Colonic mucosa (tissue), 4 donors: Measurements from ENCODE around the gene ZNF324B. TPM values are rescaled to one million over a fixed set of nuclear protein-coding genes. Genes with fewer than 3 reads are reported as not detected.
"Not testable (repeated sequence)": the region's sequence is repeated elsewhere in the genome, so short reads cannot be mapped to it uniquely, and the experiment has no call there.

Experiments
- DNase-seq: peaks from one replicate; pipeline ENCODE4 v3.0.0-alpha.2; 2020
- H3K27ac ChIP-seq: fragments of 200-600 bp; one replicate; pipeline ENCODE4 v1.8.0; 2021
- H3K27me3 ChIP-seq: fragments of 200-600 bp; one replicate; pipeline ENCODE4 v1.8.0; 2021
- H3K36me3 ChIP-seq: fragments of 200-600 bp; one replicate; pipeline ENCODE4 v1.8.0; 2021
- H3K4me1 ChIP-seq: fragments of 200-600 bp; one replicate; pipeline ENCODE4 v1.8.0; 2021; ENCODE audit warnings: mild to moderate bottlenecking
- H3K4me3 ChIP-seq: fragments of 200-600 bp; one replicate; pipeline ENCODE4 v1.8.0; 2021
- H3K9ac ChIP-seq, 2 donors: one replicate each; pipeline ENCODE4 v1.7.0; 2013; ENCODE audit warnings: control low read depth in 2 of 2, low read depth in 2 of 2, low read length in 2 of 2
- H3K9me3 ChIP-seq: fragments of 200-600 bp; one replicate; pipeline ENCODE4 v1.8.0; 2021
- intact Hi-C: fragments of 100-400 bp; cut with DNase I; formaldehyde crosslinking; loops from one replicate; pipeline ENCODE4 v1.14.1; 2022
- total RNA-seq, 2 donors: library from RNA; stranded (reverse); fragmentation: NEBNext Ultra II Directional in 1 of 2; extraction: Animal tissue kit (Norgen Biotek cat#: 25700) in 1 of 2; gene quantifications; one replicate each; pipeline ENCODE4 v1.2.1, GENCODE V29; 2021
- TF ChIP-seq, protein P1 (sequence below): fragments of 200-600 bp; IDR thresholded peaks from one replicate; pipeline ENCODE4 v1.8.0; 2022; ENCODE audit warnings: antibody characterized with exemption, mild to moderate bottlenecking
- donor health status: healthy.
- donor health status: DM: no; HTN: no; CAD: no.
- donor health status: DM: no; HTN: no; CAD: no.

ZNF324B gene
- total RNA-seq, 2 donors from 2014 or later, result 4.4 to 7.5 TPM

DNA sequence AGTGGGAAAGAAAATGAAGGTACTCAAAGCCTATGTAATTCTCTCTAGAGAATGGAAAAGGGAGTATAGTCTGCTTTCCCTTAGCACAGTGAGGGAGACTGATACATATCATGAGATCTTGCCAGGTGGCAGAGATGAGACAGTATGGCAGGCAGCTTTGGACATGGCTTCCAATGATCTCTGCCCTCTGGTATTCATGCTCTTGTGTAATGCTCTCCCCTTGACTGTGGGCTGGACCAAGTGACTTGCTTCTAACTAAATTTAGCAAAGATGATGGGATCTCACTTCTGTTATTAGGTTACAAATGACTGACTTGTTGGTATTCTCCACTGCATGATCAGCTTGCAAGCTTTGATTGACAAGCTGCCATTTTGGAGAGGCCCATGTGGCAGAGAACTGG lies 21.7 kb upstream of the ZNF324B start:
- no peak overlapping the region for H3K27ac ChIP-seq
- H3K9me3 ChIP-seq, result peaks cover 20% of the 10 kb centered on the region
- peaks cover 8% of the 10 kb centered on the region for H3K36me3 ChIP-seq
- H3K9ac ChIP-seq, result no peak overlapping the region
- DNase-seq, result no peak
- TF ChIP-seq, protein P1, sequence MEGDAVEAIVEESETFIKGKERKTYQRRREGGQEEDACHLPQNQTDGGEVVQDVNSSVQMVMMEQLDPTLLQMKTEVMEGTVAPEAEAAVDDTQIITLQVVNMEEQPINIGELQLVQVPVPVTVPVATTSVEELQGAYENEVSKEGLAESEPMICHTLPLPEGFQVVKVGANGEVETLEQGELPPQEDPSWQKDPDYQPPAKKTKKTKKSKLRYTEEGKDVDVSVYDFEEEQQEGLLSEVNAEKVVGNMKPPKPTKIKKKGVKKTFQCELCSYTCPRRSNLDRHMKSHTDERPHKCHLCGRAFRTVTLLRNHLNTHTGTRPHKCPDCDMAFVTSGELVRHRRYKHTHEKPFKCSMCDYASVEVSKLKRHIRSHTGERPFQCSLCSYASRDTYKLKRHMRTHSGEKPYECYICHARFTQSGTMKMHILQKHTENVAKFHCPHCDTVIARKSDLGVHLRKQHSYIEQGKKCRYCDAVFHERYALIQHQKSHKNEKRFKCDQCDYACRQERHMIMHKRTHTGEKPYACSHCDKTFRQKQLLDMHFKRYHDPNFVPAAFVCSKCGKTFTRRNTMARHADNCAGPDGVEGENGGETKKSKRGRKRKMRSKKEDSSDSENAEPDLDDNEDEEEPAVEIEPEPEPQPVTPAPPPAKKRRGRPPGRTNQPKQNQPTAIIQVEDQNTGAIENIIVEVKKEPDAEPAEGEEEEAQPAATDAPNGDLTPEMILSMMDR, result no peak
- intact Hi-C loops, result no loop called here
- H3K4me3 ChIP-seq, result no peak overlapping the region
- no peaks in the 10 kb centered on the region for H3K4me1 ChIP-seq
- H3K27me3 ChIP-seq, result no peaks in the 10 kb centered on the region

DNA sequence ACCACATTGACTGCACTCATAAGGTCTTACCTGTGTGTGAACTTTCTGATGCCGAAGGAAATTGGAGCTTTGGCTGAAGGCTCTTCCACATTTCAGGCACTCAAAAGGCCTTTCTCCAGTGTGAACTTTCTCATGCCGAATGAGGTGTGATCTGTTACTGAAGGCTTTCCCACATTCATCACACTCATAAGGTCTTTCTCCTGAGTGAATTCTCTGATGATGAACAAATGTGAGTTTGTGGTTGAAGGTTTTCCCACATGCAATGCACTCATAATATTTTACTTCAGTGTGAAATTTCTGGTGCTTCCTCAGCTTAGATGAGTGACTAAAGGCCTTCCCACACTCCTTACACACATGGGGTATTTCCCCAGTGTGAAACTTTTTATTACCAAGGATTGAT lies 17.2 kb upstream of the ZNF324B start:
- Histone ChIP-seq H3K4me3 (no peak overlapping the region), H3K4me1 (no peaks in the 10 kb centered on the region), H3K27me3 (no peaks in the 10 kb centered on the region), H3K36me3 (peaks cover 12% of the 10 kb centered on the region), H3K9me3 (peaks cover 22% of the 10 kb centered on the region), H3K27ac (no peak overlapping the region), H3K9ac (no peak overlapping the region)
- TF ChIP-seq, protein P1, result no peak
- intact Hi-C loops, result no loop called here
- DNase-seq, result no peak

DNA sequence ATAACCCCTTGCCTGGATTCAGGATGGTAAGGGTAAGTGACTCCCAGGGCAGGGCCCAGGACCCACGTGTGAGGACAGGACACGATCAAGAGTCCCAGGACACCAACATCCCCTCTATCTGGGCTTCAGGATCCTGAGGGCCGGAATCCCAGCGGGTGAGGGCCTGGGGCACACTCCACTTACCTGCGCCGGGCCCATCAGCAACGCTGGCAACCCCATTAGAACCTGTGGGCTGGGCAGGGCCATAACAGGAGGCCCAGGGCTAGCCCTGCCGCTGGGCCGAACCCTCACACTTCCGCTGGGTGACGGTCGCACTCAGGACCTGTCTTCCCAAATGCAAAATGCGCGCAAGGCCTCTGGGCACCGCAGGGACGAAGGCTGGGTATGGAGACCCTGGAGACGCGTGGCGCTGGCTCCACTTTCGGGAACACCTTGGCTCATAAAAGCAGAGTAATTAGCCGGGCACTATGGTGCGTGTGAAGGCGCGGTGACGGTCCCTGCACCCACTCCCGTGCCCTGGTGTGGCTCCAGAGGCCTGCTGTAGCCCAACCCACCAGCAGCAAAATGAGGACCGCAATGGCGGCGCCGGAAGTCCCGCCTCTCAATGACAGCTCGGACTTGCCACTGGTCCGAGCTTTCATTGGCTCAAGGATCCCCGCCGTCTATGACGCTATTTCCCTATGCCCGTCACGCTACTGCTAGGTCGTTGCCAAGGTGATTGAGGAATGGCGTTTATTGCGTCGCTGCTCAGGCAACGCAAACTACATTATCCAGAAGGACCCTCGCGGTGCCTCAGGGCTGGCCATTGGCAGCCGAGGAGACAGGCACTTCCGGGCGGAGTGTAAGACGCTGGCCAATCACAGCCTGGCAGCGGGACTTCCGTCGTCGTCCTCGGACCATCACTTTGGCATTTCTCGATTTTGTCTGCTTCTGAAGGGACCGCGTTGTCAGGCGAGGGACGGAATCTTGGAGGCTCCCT lies 11.6 kb upstream of the ZNF324B start, which contains the start of gene ZNF132:
Gene ZNF132, minus strand, starts transcription at position 578 of the 979 bp plus-strand sequence. Its CDS starts 332 bp downstream, at position 246.
- Histone ChIP-seq H3K4me3 (peak within 1 kb of the TSS; percentile 72), H3K27ac (peak within 1 kb of the TSS; percentile 65), H3K9ac (peak within 1 kb of the TSS; percentile 52 to 64), H3K36me3 (peaks cover 3% of the 10 kb centered on the region), H3K27me3 (no peaks in the 10 kb centered on the region), H3K4me1 (peaks cover 5% of the 10 kb centered on the region), H3K9me3 (peaks cover under 1% of the 10 kb centered on the region)
- peak; percentile 97 for DNase-seq
- TF ChIP-seq, protein P1, result no peak
- intact Hi-C loops, result no loop called here

DNA sequence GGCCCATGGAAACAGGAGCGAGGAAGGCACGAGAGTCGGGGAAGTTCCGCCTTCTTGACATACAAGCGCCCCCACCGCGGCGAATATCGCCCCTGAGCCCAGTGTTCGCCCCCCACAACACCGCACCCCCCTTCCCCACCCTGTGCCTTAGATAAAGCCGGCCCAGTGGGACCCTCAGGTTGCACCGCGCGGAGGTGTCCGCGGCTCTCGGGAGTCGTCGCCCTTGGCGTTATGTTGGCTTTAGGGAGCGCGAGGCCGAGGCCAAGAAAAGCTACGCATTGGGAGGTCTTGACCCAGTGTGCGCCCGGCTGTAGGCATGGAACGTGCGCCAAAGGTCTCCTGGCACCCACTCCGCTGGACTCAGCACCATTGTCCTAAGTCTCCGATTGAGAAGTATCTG lies 10.9 kb upstream of the ZNF324B start:
- Histone ChIP-seq H3K27me3 (no peaks in the 10 kb centered on the region), H3K9me3 (no peaks in the 10 kb centered on the region), H3K9ac (peak overlapping the region in 1 of 2 donors; percentile 30), H3K4me3 (peak overlapping the region; percentile 72), H3K27ac (peak overlapping the region; percentile 65), H3K4me1 (peaks cover 5% of the 10 kb centered on the region), H3K36me3 (no peaks in the 10 kb centered on the region)
- intact Hi-C loops, result no loop called here
- TF ChIP-seq, protein P1, result no peak
- no peak for DNase-seq

DNA sequence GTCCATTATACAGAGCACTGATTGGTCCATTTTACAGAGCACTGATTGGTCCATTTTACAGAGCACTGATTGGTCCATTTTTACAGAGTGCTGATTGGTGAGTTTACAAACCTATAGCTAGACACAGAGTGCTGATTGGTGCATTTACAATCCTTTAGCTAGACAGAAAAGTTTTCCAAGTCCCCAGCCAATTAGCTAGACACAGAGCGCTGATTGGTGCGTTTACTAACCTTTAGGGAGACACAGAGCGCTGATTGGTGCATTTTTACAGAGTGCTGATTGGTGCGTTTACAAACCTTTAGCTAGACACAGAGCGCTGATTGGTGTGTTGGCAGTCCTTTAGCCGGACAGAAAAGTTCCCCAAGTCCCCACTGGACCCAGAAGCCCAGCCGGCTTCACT lies 8.4 kb upstream of the ZNF324B start:
- intact Hi-C loops, H3K36me3 ChIP-seq, H3K4me3 ChIP-seq, H3K4me1 ChIP-seq, H3K9me3 ChIP-seq, H3K9ac ChIP-seq, H3K27ac ChIP-seq, H3K27me3 ChIP-seq, DNase-seq: not testable (repeated sequence)

DNA sequence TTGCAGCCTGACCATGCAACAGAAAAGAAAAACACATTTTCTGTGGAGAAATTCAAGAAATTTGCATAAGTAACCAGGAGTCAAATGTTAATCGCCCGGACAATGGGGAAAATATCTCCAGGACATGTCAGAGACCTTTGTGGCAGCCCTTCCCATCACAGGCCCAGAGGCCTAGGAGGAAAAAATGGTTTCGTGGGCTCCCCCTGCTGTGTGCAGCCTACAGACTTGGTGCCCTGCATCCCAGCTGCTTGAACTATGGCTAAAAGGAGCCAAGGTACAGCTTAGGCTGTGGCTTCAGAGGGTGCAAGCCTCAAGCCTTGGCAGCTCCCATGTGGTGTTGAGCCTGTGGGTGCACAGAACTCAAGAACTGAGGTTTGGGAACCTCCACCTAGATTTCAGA lies 2.6 kb upstream of the ZNF324B start:
- H3K4me1 ChIP-seq, H3K9me3 ChIP-seq, intact Hi-C loops, DNase-seq, H3K27me3 ChIP-seq, H3K4me3 ChIP-seq, H3K27ac ChIP-seq, H3K9ac ChIP-seq, H3K36me3 ChIP-seq: not testable (repeated sequence)

DNA sequence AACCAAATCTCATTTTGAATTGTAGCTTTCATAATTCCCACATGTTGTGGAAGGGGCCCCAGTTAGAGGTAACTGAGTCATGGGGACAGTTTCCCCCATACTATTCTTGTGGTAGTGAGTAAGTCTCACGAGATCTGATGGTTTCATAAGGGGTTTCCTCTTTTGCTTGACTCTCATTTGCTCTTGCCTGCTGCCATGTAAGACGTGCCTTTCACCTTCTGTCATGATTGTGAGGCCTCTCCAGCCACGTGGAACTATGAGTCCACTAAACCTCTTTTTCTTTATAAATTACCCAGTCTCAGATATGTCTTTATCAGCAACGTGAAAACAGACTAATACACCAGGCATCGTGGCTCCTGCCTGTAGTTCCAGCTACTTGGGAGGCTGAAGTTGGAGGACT lies 1.4 kb upstream of the ZNF324B start:
- H3K4me3 ChIP-seq, intact Hi-C loops: not testable (repeated sequence)

More for the DNA sequence above, 1.4 kb upstream of the ZNF324B start:
- H3K4me1 ChIP-seq, H3K9me3 ChIP-seq, DNase-seq, H3K36me3 ChIP-seq, H3K9ac ChIP-seq, H3K27me3 ChIP-seq, H3K27ac ChIP-seq: not testable (repeated sequence)
